A673 (cell line): ENCODE measurements around the gene SCN1B. TPM values are rescaled to one million over a fixed set of nuclear protein-coding genes. Genes with fewer than 3 reads are reported as not detected.

Source experiments
- BruUV-seq: library from RNA; stranded (reverse); fragments of 400-500 nt; replicated peaks from 2 replicates; lab custom pipeline; 2021; lab: Mats Ljungman, UMichigan
- CTCF ChIA-PET: fragments of 300-600 bp; sonication (Branson Sonifier 250); formaldehyde crosslinking; loops from one replicate; lab custom pipeline; 2022; ENCODE audit warnings: antibody characterized with exemption; lab: Charles Lee
- POLR2A ChIA-PET: fragments of 300-600 bp; sonication (Branson Sonifier 250); formaldehyde crosslinking; loops from one replicate; lab custom pipeline; 2022; ENCODE audit warnings: antibody characterized with exemption; ENCODE audit not compliant: low non-redundant PET; lab: Charles Lee
- DNase-seq: peaks from one replicate; pipeline ENCODE4 v3.0.0-alpha.2; 2015; ENCODE audit warnings: low spot score
- H3K27ac ChIP-seq: fragments of 200-600 bp; sonication (generic); 2 replicates; pipeline ENCODE4 v1.5.1; 2016; ENCODE audit warnings: mixed run types, low read depth, mild to moderate bottlenecking, mixed read lengths, antibody characterized with exemption, low read length; ENCODE audit not compliant: poor library complexity, severe bottlenecking
- H3K27me3 ChIP-seq: fragments of 200-600 bp; sonication (generic); replicated peaks from 2 replicates; pipeline ENCODE4 v1.6.1; 2017; ENCODE audit warnings: mixed run types, low read depth, mild to moderate bottlenecking, mixed read lengths, antibody characterized with exemption, low read length; ENCODE audit not compliant: insufficient read depth, poor library complexity
- H3K36me3 ChIP-seq: fragments of 200-600 bp; sonication (generic); 2 replicates; pipeline ENCODE4 v1.6.1; 2016; ENCODE audit warnings: mixed run types, mild to moderate bottlenecking, mixed read lengths, antibody characterized with exemption, low read length; ENCODE audit not compliant: insufficient read depth, poor library complexity, severe bottlenecking
- H3K4me1 ChIP-seq: fragments of 200-600 bp; sonication (generic); 2 replicates; pipeline ENCODE4 v1.6.1; 2017; ENCODE audit warnings: mixed run types, mild to moderate bottlenecking, mixed read lengths, antibody characterized with exemption, low read length; ENCODE audit not compliant: insufficient read depth, poor library complexity, severe bottlenecking
- H3K4me3 ChIP-seq: fragments of 200-600 bp; sonication (generic); 2 replicates; pipeline ENCODE4 v1.5.1; 2016; ENCODE audit warnings: low read depth, mixed run types, mild to moderate bottlenecking, mixed read lengths, low read length; ENCODE audit not compliant: poor library complexity, severe bottlenecking
- H3K9me3 ChIP-seq: fragments of 200-600 bp; sonication (generic); 2 replicates; pipeline ENCODE4 v1.6.1; 2016; ENCODE audit warnings: mixed run types, low read depth, mild to moderate bottlenecking, mixed read lengths, antibody characterized with exemption, low read length; ENCODE audit not compliant: poor library complexity, severe bottlenecking
- CTCF ChIP-seq: fragments of 300-800, 200-600 bp; sonication (generic); conservative IDR thresholded peaks from 2 replicates; pipeline ENCODE4 v1.5.1; 2017; ENCODE audit warnings: low read depth, mild to moderate bottlenecking, antibody characterized with exemption, low read length, moderate library complexity, mixed read lengths
- EZH2 ChIP-seq: fragments of 200-600 bp; sonication (generic); IDR thresholded peaks from 2 replicates; pipeline ENCODE4 v1.6.1; 2017; ENCODE audit warnings: borderline replicate concordance, low read depth, mild to moderate bottlenecking, mixed read lengths, antibody characterized with exemption, low read length; ENCODE audit not compliant: poor library complexity, severe bottlenecking
- intact Hi-C: fragments of 100-400 bp; cut with micrococcal nuclease; formaldehyde crosslinking; loops from one replicate; pipeline ENCODE4 v1.10.0; 2022; ENCODE audit not compliant: unreplicated experiment
- total RNA-seq: library from RNA; stranded (reverse); gene quantifications from 2 replicates; pipeline ENCODE4 v1.2.3, GENCODE V29; 2021

The SCN1B gene
- total RNA-seq, 1 experiment from 2014 or later: 2.3 TPM

GRCh38 chr19:35055715-35056179, 25.5 kb downstream of the SCN1B start:
- POLR2A ChIA-PET: no interaction called here
- no TSS peak for BruUV-seq
- CTCF ChIA-PET: interaction anchor here (0.7 kb wide), 1 partner anchor 18 kb away, joined by 7 read pairs; no protein-coding TSS in a partner anchor
- Histone ChIP-seq H3K4me3 (no peak overlapping the region), H3K4me1 (no peaks in the 10 kb centered on the region), H3K27ac (no peak overlapping the region), H3K27me3 (peaks cover 16% of the 10 kb centered on the region), H3K9me3 (no peaks in the 10 kb centered on the region), H3K36me3 (no peaks in the 10 kb centered on the region)
- intact Hi-C loops: no loop called here
- DNase-seq: no peak
- TF ChIP-seq CTCF: no peak
- TF ChIP-seq EZH2: no peak

DNA sequence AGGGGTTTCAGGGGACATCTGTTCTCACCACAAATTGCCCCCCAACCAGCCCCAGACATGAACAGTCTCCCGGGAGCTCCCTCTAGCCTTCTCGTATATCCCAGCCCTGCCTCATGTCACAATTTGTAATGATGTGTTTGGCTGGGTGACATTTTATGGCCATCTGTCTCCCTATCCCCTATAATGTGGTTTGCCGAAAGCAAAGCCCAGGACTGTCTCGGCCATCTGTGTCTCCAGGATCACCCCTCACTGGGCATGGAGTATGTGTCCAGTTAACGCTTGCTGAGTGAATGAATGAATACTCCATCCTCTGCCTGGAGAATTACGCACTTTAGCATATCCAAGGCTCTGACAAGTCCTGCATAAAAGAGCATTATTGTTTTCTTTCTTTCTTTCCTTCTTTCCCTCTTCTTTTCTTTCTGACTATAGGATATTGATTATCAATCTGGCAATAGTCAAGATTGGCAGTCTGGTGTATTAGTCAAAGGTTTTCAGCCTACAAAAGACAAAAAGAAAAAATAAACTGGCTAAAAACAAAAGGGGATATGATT, 26.3 kb downstream of the SCN1B start:
- TF ChIP-seq EZH2 (no peak), CTCF (no peak)
- intact Hi-C loops: no loop called here
- Histone ChIP-seq H3K27me3 (peaks cover 16% of the 10 kb centered on the region), H3K9me3 (no peaks in the 10 kb centered on the region), H3K4me1 (no peaks in the 10 kb centered on the region), H3K27ac (no peak overlapping the region), H3K4me3 (no peak overlapping the region), H3K36me3 (no peaks in the 10 kb centered on the region)
- no peak for DNase-seq
- no TSS peak for BruUV-seq
- ChIA-PET CTCF (no interaction called here), POLR2A (no interaction called here)

DNA sequence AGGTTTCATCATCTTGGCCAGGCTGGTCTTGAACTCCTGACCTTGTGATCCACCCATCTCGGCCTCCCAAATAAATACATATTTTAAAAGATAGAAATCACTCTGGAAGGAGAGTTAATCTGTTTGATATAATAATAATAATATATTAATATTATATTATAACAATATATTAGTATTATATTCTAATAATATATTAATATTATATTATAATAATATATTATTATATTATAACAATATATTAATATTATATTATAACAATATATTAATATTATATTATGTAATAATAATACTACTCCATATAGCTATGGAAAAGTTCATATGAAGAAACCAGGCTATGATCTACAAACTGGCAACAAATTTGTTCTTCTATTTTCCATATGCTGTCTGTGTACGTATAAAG, 28.1 kb downstream of the SCN1B start:
- Histone ChIP-seq H3K4me1 (no peaks in the 10 kb centered on the region), H3K4me3 (no peak overlapping the region), H3K27me3 (peaks cover 16% of the 10 kb centered on the region), H3K9me3 (no peaks in the 10 kb centered on the region), H3K36me3 (no peaks in the 10 kb centered on the region), H3K27ac (no peak overlapping the region)
- intact Hi-C loops: no loop called here
- ChIA-PET CTCF (interaction anchor here (0.5 to 1.0 kb wide), 3 partner anchors 14 to 954 kb away, joined by 3 to 5 read pairs (median 3); no protein-coding TSS in a partner anchor), POLR2A (no interaction called here)
- TF ChIP-seq EZH2 (no peak), CTCF (no peak)
- DNase-seq: no peak
- no TSS peak for BruUV-seq
